Mucosa of descending colon (tissue), 3 donors: Measurements from ENCODE around the gene URB1. TPM values are rescaled to one million over a fixed set of nuclear protein-coding genes. Genes with fewer than 3 reads are reported as not detected.

Source experiments
- ATAC-seq: fragments of 200-7000 bp; cut with Tn5 transposase; one replicate; pipeline ENCODE4 v1.9.1; 2020; ENCODE audit warnings: mild to moderate bottlenecking, moderate library complexity
- DNase-seq, 3 donors: peaks; one replicate each; pipeline ENCODE4 v3.0.0-alpha.2; 2020
- H3K36me3 ChIP-seq: fragments of 200-600 bp; one replicate; pipeline ENCODE4 v1.8.0; 2021; ENCODE audit warnings: low read depth, mild to moderate bottlenecking
- H3K4me1 ChIP-seq: fragments of 200-600 bp; one replicate; pipeline ENCODE4 v1.8.0; 2021; ENCODE audit warnings: low read depth, mild to moderate bottlenecking
- H3K4me3 ChIP-seq: fragments of 200-600 bp; one replicate; pipeline ENCODE4 v1.8.0; 2021; ENCODE audit warnings: mild to moderate bottlenecking
- H3K9me3 ChIP-seq: fragments of 200-600 bp; one replicate; pipeline ENCODE4 v1.8.0; 2021; ENCODE audit warnings: mild to moderate bottlenecking
- CTCF ChIP-seq: fragments of 200-600 bp; IDR thresholded peaks from one replicate; pipeline ENCODE4 v1.8.0; 2022; ENCODE audit warnings: antibody characterized with exemption, mild to moderate bottlenecking
- intact Hi-C, 2 donors: fragments of 100-400 bp; cut with DNase I in 1 of 2; cut with micrococcal nuclease in 1 of 2; formaldehyde crosslinking; loops; one replicate each; pipeline versions ENCODE4 v1.11.0 to v1.11.1; 2022; cut with DNase I, micrococcal nuclease
- total RNA-seq, 3 donors: library from RNA; stranded (reverse); fragmentation: NEBNext Ultra II Directional in 2 of 3; extraction: Animal tissue kit (Norgen Biotek cat#: 25700) in 2 of 3; gene quantifications; one replicate each; pipeline versions ENCODE4 v1.2.1 to v1.2.4, GENCODE V29; 2021 to 2023
- donor health status: DM: no; HTN: no; CAD: no; lungs with moderate emphysema.
- donor health status: DM: no; HTN: no; CAD: no.
- donor health status: DM: no; HTN: yes; CAD: no.

URB1 gene
- total RNA-seq, 3 donors from 2014 or later: 8.4 to 13.5 (median 8.7) TPM

GRCh38 chr21:32261929-32262328 lies 130.9 kb downstream of the URB1 start:
- intact Hi-C loops: no loop called here
- DNase-seq: no peak
- Histone ChIP-seq H3K9me3 (no peaks in the 10 kb centered on the region), H3K4me1 (no peaks in the 10 kb centered on the region), H3K4me3 (no peak overlapping the region), H3K36me3 (no peaks in the 10 kb centered on the region)
- no peak for ATAC-seq
- TF ChIP-seq CTCF: no peak

Other genes starting within 250 kb of the URB1 start
- gene MIS18A, start 114.0 kb downstream of the URB1 start, total RNA-seq: 10 to 100 TPM in 1 of 3 donors, 1 to 10 TPM in 2; 6.6 to 16.3 (median 6.9) TPM
- not detected for gene MRAP, start 94.2 kb downstream of the URB1 start, total RNA-seq
- gene EVA1C, start 19.7 kb upstream of the URB1 start, total RNA-seq: 10 to 100 TPM; 13.7 to 27.8 (median 15.3) TPM
- 1 to 10 TPM in 1 of 3 donors, under 1 TPM in 1, not detected in 1; 0.14 to 2.1 TPM for gene TCP10L, start 192.5 kb upstream of the URB1 start, total RNA-seq
- gene CFAP298, start 219.4 kb upstream of the URB1 start, total RNA-seq: 10 to 100 TPM; 24.2 to 35.6 (median 27.0) TPM